ENCODE data around the gene STOX1.
"Not testable (repeated sequence)": the region's sequence is repeated elsewhere in the genome, so short reads cannot be mapped to it uniquely, and the experiment has no call there.

- TF ChIP-seq CTCF (IDR thresholded peaks at IDR 0.05; ENCODE audit: insufficient read depth, low read length); GABPA (IDR thresholded peaks at IDR 0.05; ENCODE audit: low read depth): not testable (repeated sequence)
Measured at GRCh38 chr10:68822626-68823025, 4.7 kb upstream of the STOX1 start.

Measured in HL-60 (cell line).